ENCODE results near the gene IRAK3.
"Not testable (repeated sequence)": the region's sequence is repeated elsewhere in the genome, so short reads cannot be mapped to it uniquely, and the experiment has no call there.

The IRAK3 gene

GRCh38 chr12:66174391-66175325 is 14.4 kb upstream of the IRAK3 start:
- not testable (repeated sequence) for DNase-seq

DNA sequence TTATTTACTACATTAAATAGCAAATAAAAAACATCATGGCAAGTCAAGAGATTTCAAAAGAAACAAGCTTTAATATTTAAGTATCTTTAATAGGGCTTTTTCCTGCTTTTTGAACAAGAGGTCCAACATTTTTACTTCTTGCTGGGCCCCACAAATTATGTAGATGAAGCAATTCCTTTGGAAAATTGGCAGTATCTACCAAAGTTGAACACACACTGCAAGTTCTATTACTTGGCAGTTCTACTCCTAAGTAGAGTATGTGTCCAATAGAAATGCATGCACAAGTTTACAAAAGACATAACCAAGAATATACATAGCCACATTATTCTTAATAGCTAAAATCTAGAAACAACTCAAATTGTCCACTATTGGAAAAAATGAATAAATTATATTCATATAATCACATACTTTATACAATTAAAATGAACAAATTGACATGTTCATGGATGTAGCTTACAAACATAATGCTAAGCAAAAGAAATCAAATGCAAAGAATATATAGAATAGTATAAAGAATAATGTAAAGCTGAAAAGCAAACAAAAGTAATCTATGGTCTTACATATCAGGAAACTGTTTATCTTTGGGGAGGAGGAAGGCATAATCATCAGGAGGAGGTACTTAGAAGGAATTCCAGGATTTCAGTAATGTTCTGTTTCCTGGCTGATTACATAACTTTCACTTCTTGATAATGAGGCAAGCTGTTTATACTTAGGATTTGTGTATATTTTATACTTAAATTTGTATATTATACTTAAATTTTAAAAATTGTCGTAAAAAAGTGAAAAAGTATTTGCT is 12.7 kb upstream of the IRAK3 start:
- DNase-seq, result no peak

DNA sequence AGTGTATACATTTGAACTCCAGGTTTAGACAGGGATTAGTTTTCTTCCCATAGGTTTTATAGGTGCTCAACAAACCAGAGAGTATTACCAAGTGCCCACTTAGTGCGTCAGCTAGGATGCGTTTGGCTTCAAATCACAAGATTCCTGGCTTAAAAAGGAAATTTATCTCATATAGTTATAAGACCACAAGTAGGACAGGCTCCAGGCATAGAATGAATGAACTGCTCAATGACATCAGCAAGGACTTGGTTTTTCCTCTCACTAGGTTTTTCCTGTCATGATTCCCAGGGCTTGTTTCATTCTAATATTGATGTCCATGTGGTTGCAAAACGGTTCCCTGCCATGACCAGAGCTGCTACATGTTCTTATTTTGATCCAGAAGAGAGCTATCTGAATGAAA is 6.1 kb upstream of the IRAK3 start:
- DNase-seq, result no peak

- not testable (repeated sequence) for DNase-seq
Measured at GRCh38 chr12:66184822-66185221, 4.2 kb upstream of the IRAK3 start.

GRCh38 chr12:66187036-66187435 is 2.0 kb upstream of the IRAK3 start:
- no peak for DNase-seq

DNA sequence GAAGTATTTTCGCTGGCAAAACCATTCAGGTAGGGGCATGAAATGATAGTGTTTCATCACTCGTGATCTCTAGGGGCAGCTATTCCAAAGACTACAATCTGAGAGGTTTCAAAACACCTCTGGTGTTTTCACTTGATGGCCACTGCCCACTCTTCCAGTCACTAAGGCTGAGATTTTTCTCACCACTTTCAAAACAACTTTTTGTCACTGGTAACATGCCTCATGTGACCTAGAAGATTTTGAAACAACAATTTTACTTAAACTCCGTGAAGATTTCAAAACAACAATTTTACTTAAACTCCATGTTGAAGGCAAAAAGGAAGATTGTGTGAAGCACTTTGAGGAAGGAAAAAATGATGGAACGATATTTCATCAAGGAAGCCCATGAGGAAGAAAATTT is 1.2 kb upstream of the IRAK3 start:
- DNase-seq, result no peak

GRCh38 chr12:66189486-66189843 is 451 bp downstream of the IRAK3 start:
- DNase-seq, result no peak

DNA sequence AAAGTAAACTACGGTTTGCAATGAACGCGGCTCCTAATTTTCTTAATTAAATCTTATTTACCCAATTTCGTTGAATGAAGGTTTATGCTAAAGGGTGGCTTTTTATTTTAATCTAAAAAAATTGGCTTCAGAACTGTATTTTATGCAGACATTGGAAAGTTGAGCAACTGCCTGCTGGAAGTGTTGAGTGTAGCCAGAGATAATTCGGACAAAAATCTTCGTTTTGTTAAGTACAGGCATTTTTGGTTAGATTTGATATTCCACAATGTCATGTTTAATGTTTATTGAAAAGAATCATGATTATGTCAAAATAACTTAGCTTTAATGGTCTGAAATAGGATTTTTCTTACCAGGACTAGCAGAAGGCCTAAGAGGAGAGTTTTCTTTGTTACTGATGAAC is 875 bp downstream of the IRAK3 start:
- no peak for DNase-seq

DNA sequence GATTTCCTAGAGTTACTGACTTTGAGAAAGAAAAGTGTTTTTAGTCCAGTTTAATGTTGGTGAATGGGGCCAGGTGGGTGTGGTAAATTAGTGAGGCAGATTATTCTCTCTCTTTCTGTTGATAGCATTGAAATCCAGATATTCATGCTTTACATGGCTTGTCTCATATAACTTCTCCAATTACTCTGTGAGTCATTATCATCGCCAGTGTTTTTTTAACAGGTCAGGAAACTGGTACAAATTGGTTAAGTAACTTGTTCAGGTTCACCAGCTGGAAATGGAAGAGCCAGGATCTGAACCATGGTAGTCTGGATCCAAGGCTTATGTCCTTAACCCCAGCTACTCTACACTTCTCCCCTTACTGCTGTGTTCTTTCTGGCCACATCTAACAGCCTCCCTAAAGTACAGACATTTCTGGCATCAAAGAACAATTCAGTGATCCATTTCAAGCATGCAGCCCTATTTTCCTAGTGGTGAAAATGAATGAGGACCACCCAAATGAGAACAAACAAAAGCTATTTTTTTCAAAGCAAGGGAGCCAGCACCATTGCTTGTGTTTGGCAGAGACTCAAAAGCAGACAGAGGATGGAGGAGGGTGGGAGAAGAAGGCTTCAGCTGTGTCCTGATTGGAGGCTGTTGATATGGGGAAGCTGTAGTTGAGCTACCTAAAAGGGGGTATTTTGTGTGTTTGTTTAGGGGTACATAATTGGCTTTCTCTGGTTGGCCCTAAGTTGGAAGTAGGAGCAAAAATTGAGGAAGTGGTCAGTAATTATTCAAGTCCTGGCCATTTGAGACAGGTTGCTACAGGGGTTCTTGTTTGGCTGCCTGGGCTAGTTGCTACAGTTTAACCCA is 1.7 kb downstream of the IRAK3 start:
- no peak for DNase-seq

- DNase-seq, result no peak
Measured at GRCh38 chr12:66191547-66192126, 2.6 kb downstream of the IRAK3 start.

- DNase-seq, result no peak
Measured at GRCh38 chr12:66194122-66194521, 5.1 kb downstream of the IRAK3 start.

- no peak for DNase-seq
Measured at GRCh38 chr12:66195242-66195641, 6.2 kb downstream of the IRAK3 start.

DNA sequence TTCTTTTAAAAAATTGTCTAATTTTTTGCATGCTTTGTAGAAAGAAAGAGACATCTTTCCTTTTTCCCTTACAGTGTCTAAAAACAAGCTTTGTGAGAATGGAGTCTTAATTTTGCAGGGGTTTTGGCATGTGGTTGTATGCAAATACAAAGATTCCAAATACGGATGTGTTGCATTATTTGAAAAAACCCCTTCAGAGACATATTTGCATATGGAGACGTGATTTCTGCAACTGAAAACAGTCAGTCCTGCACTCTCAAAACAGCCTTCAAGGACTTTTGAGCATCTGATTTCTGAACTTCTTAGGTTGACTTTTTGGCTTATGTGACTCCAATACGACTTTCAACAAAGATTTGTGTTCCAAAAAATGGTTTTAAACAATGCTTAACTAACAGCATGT is 7.8 kb downstream of the IRAK3 start:
- no peak for DNase-seq

- no peak for DNase-seq
Measured at GRCh38 chr12:66197495-66197921, 8.5 kb downstream of the IRAK3 start.

GRCh38 chr12:66199141-66199540 is 10.1 kb downstream of the IRAK3 start:
- DNase-seq, result no peak

GRCh38 chr12:66199831-66200509 is 11.0 kb downstream of the IRAK3 start:
- DNase-seq, result no peak

DNA sequence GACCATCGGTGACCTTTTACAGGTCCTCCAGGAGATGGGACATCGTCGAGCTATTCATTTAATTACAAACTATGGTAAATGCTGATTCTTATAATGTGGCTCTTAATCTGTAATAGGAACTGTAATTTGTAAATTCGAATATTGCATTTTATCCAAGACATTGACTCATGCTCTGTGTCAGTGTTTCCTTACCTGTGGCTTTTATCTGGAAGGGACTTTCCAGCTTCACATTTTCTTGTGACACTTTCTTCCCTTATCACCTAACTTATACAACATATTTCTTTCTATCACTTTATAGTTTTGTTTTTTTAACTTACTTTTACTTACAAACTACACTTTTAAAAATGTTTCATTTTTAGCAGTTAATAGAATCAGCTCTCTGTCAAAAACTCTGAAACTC is 14.8 kb downstream of the IRAK3 start:
- no peak for DNase-seq

- no peak for DNase-seq
Measured at GRCh38 chr12:66206141-66206540, 17.1 kb downstream of the IRAK3 start.

DNA sequence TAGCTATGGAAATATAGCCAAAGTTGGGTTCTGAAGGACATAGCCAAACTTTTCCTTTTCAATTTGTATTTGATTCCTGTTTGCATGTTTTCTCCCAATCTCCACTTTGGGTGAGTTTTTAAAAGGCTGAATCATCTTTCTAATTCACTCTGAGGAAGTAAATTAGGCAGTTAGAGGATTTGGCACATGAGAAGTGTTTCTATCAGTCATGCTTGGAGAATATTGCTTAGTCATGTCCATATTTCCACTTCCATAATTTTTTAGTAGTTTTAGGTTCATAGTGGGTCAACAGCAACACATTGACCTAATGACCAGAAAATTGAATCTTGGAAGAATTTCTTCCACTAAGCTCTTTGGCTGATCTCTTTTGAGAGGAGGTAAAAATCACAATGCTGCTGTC is 21.8 kb downstream of the IRAK3 start:
- DNase-seq, result no peak

DNA sequence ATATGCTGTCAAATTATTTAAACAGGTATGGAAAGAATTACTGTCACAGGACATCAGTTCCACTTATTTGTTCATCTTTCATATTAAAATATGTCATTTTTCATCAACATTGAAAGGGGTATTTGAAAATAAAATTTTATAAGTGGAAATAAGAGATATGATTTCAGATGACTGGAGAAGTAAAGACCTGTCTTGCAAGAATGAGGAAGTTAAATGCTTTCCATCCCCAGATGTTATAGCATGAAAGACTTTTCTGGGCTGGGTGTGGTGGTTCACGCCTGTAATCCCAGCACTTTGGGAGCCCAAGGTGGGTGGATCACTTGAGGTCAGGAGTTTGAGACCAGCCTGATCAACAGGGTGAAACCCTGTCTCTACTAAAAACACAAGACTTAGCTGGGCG is 22.6 kb downstream of the IRAK3 start:
- not testable (repeated sequence) for DNase-seq

DNA sequence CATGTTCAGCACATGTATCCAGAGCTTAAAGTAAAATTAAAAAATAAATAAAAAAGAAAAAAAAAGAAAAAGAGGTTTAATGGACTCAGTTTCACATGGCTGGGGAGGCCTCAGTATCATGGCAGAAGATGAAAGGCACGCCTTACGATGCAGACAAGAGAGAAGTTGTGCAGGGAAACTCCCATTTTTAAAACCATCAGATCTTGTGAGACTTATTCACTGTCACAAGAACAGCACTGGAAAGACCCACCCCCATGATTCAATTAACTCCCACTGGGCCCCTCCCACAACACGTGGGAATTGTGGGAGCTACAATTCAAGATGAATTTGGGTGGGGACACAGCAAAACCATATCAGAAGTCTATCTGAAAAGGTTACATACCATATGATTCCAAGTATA is 24.0 kb downstream of the IRAK3 start:
- not testable (repeated sequence) for DNase-seq

- DNase-seq, result no peak
Measured at GRCh38 chr12:66217342-66217917, 28.4 kb downstream of the IRAK3 start.

Measured in CD4-positive, alpha-beta T cell treated with Interferon gamma for 1 hour (primary cell).